Transverse colon (tissue), 4 donors: ENCODE data around the gene ARHGAP6.

Experiments used
- EP300 ChIP-seq: sonication (generic); formaldehyde crosslinking; IDR thresholded peaks from one replicate; pipeline ENCODE4 v1.6.1; 2017; ENCODE audit warnings: antibody characterized with exemption, low read depth
- POLR2A ChIP-seq: fragments of 450-650 bp; IDR thresholded peaks from one replicate; pipeline ENCODE4 v1.6.1; 2016; ENCODE audit warnings: antibody characterized with exemption, mild to moderate bottlenecking, moderate library complexity
- POLR2AphosphoS5 ChIP-seq, 3 donors: sonication (generic); formaldehyde crosslinking; IDR thresholded peaks; one replicate each; pipeline ENCODE4 v1.6.1; 2016; ENCODE audit warnings: antibody characterized with exemption in 3 of 3
- TF ChIP-seq, protein P1 (sequence below), 5 experiments: fragments of 200-600 bp in 3 of 5; fragments of 450-650 bp in 2 of 5; sonication (generic) in 3 of 5; IDR thresholded peaks; 1 replicate in 2 of 5; 2 replicates in 3 of 5; pipeline ENCODE4 v1.5.1; 2016 to 2017; ENCODE audit warnings: antibody characterized with exemption in 5 of 5, inconsistent platforms in 3 of 5, mild to moderate bottlenecking in 2 of 5, moderate library complexity in 1 of 5

DNA sequence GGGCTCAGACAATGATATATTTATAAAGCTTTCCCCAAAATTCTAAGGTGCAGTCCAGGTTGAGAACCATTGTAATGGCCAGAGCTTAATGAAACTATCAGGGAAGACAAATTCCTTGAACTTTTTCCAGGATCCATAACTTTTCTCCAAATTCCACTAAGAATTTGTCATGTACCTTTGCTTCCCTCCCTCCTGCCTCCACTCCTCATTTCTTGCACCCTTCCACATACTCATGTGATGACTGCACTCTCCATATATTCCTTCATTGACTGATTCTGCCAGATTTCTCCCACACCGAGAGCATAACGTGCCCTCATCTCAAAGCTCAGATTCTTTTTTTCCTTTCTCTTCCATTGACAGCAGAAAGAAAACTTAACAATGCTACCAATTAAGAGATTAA is 393.4 kb downstream of the ARHGAP6 start:
- TF ChIP-seq, protein P1, sequence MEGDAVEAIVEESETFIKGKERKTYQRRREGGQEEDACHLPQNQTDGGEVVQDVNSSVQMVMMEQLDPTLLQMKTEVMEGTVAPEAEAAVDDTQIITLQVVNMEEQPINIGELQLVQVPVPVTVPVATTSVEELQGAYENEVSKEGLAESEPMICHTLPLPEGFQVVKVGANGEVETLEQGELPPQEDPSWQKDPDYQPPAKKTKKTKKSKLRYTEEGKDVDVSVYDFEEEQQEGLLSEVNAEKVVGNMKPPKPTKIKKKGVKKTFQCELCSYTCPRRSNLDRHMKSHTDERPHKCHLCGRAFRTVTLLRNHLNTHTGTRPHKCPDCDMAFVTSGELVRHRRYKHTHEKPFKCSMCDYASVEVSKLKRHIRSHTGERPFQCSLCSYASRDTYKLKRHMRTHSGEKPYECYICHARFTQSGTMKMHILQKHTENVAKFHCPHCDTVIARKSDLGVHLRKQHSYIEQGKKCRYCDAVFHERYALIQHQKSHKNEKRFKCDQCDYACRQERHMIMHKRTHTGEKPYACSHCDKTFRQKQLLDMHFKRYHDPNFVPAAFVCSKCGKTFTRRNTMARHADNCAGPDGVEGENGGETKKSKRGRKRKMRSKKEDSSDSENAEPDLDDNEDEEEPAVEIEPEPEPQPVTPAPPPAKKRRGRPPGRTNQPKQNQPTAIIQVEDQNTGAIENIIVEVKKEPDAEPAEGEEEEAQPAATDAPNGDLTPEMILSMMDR (IDR thresholded peaks at IDR 0.05): no peak
- TF ChIP-seq POLR2A (no peak), POLR2AphosphoS5 (IDR thresholded peaks at IDR 0.05) (no peak), EP300 (no peak)
